Hepatocyte (in vitro differentiated cells): Measurements from ENCODE around the gene ZC3H10. TPM values are rescaled to one million over a fixed set of nuclear protein-coding genes. Genes with fewer than 3 reads are reported as not detected.

Source experiments
- DNase-seq: peaks from one replicate; pipeline ENCODE4 v3.0.0-alpha.2; 2016; ENCODE audit warnings: low spot score
- H2AFZ ChIP-seq: fragments of 200-600 bp; sonication (generic); 2 replicates; pipeline ENCODE4 v1.6.0; 2016; ENCODE audit warnings: antibody characterized with exemption, mild to moderate bottlenecking
- H3K27ac ChIP-seq: fragments of 200-600 bp; sonication (generic); 2 replicates; pipeline ENCODE4 v1.5.1; 2016; ENCODE audit warnings: mild to moderate bottlenecking
- H3K27me3 ChIP-seq: fragments of 200-600 bp; sonication (generic); 2 replicates; pipeline ENCODE4 v1.6.1; 2016
- H3K36me3 ChIP-seq: fragments of 200-600 bp; sonication (generic); replicated peaks from 2 replicates; pipeline ENCODE4 v1.5.1; 2016; ENCODE audit warnings: low read depth; ENCODE audit not compliant: insufficient read depth
- H3K4me1 ChIP-seq: fragments of 200-600 bp; sonication (generic); 2 replicates; pipeline ENCODE4 v1.5.1; 2016; ENCODE audit warnings: mild to moderate bottlenecking, moderate library complexity; ENCODE audit not compliant: insufficient read depth
- H3K4me2 ChIP-seq: fragments of 200-600 bp; sonication (generic); 2 replicates; pipeline ENCODE4 v1.6.0; 2016
- H3K4me3 ChIP-seq: fragments of 200-600 bp; sonication (generic); 2 replicates; pipeline ENCODE4 v1.5.1; 2016; ENCODE audit warnings: mild to moderate bottlenecking
- H3K79me2 ChIP-seq: fragments of 200-600 bp; sonication (generic); 2 replicates; pipeline ENCODE4 v1.6.0; 2017; ENCODE audit warnings: mild to moderate bottlenecking
- H3K9me2 ChIP-seq: fragments of 200-600 bp; sonication (generic); replicated peaks from 2 replicates; pipeline ENCODE4 v1.6.0; 2017; ENCODE audit warnings: mild to moderate bottlenecking; ENCODE audit not compliant: insufficient read depth
- H3K9me3 ChIP-seq: fragments of 200-600 bp; sonication (generic); 2 replicates; pipeline ENCODE4 v1.5.1; 2016; ENCODE audit warnings: low read depth, mild to moderate bottlenecking
- H4K20me1 ChIP-seq: fragments of 200-600 bp; sonication (generic); 2 replicates; pipeline ENCODE4 v1.6.0; 2016; ENCODE audit warnings: mild to moderate bottlenecking; ENCODE audit not compliant: insufficient read depth, poor library complexity, severe bottlenecking
- CTCF ChIP-seq: fragments of 200-600 bp; sonication (generic); IDR thresholded peaks from 2 replicates; pipeline ENCODE4 v1.5.1; 2016; ENCODE audit warnings: antibody characterized with exemption, mild to moderate bottlenecking; ENCODE audit not compliant: poor library complexity
- EZH2 ChIP-seq: fragments of 200-600 bp; sonication (generic); IDR thresholded peaks from 2 replicates; pipeline ENCODE4 v1.6.1; 2016; ENCODE audit warnings: antibody characterized with exemption, mild to moderate bottlenecking, borderline replicate concordance
- EZH2phosphoT487 ChIP-seq: fragments of 200-600 bp; sonication (generic); IDR thresholded peaks from one replicate; pipeline ENCODE4 v1.6.1; 2018; ENCODE audit warnings: antibody characterized with exemption, mild to moderate bottlenecking, low read depth, moderate library complexity; ENCODE audit not compliant: unreplicated experiment, severe bottlenecking
- WGBS: methylation state at CpG from one replicate; pipeline ENCODE4 v1.1.6; 2016; ENCODE audit warnings: low lambda C conversion rate; ENCODE audit errors: missing lambda C conversion rate; 5-methylcytosine and 5-hydroxymethylcytosine counted together
- polyA plus RNA-seq: library from polyadenylated mRNA; unstranded; fragments of >200 nt; fragmentation: Nextera tagmentation; extraction: Ambion mirVana; gene quantifications from 2 replicates; pipeline ENCODE4 v1.2.1, GENCODE V29; 2016
- total RNA-seq: library from RNA; depleted of rRNA; stranded (reverse); fragments of >200 nt; gene quantifications from 2 replicates; pipeline ENCODE4 v1.2.3, GENCODE V29; 2014

The ZC3H10 gene
- total and polyA plus RNA-seq, 2 experiments from 2014 or later, result 5.7 to 9.0 TPM

GRCh38 chr12:56134897-56135296 lies 16.8 kb downstream of the ZC3H10 start:
- H3K4me3 ChIP-seq, result no peak overlapping the region
- no peaks in the 10 kb centered on the region for H3K4me1 ChIP-seq
- DNase-seq, result no peak
- no peak overlapping the region for H3K4me2 ChIP-seq
- no peaks in the 10 kb centered on the region for H3K9me3 ChIP-seq
- no peak overlapping the region for H2AFZ ChIP-seq
- TF ChIP-seq CTCF (no peak), EZH2phosphoT487 (no peak), EZH2 (no peak)
- no peaks in the 10 kb centered on the region for H3K36me3 ChIP-seq
- H3K9me2 ChIP-seq, result no peaks in the 10 kb centered on the region
- 97% methylated on average over 6 of the region's 6 CpGs for WGBS
- peaks cover 4% of the 10 kb centered on the region for H3K79me2 ChIP-seq
- H3K27me3 ChIP-seq, result no peaks in the 10 kb centered on the region
- H3K27ac ChIP-seq, result no peak overlapping the region
- H4K20me1 ChIP-seq, result no peaks in the 10 kb centered on the region

GRCh38 chr12:56137853-56138571 lies 19.9 kb downstream of the ZC3H10 start:
- 94% methylated on average over 14 of the region's 14 CpGs for WGBS
- H3K4me3 ChIP-seq, result no peak overlapping the region
- no peak overlapping the region for H3K4me2 ChIP-seq

GRCh38 chr12:56141946-56142784 lies 24.1 kb downstream of the ZC3H10 start:
- Histone ChIP-seq H3K4me3 (no peak overlapping the region), H3K27ac (no peak overlapping the region), H2AFZ (no peak overlapping the region), H3K4me2 (no peak overlapping the region), H3K79me2 (no peaks in the 10 kb centered on the region), H3K27me3 (no peaks in the 10 kb centered on the region), H3K36me3 (no peaks in the 10 kb centered on the region), H3K4me1 (peaks cover 13% of the 10 kb centered on the region), H3K9me2 (no peaks in the 10 kb centered on the region), H4K20me1 (no peaks in the 10 kb centered on the region), H3K9me3 (no peaks in the 10 kb centered on the region)
- WGBS, result 96% methylated on average over 19 of the region's 19 CpGs
- DNase-seq, result no peak
- TF ChIP-seq CTCF, result no peak
- TF ChIP-seq EZH2phosphoT487, result no peak
- no peak for TF ChIP-seq EZH2

More at GRCh38 chr12:56137853-56138571, 19.9 kb downstream of the ZC3H10 start:
- TF ChIP-seq EZH2, result no peak
- TF ChIP-seq CTCF, result no peak
- no peak for TF ChIP-seq EZH2phosphoT487
- Histone ChIP-seq H2AFZ (no peak overlapping the region), H3K27ac (no peak overlapping the region), H3K79me2 (no peaks in the 10 kb centered on the region), H4K20me1 (no peaks in the 10 kb centered on the region), H3K4me1 (no peaks in the 10 kb centered on the region), H3K27me3 (no peaks in the 10 kb centered on the region), H3K9me3 (no peaks in the 10 kb centered on the region), H3K36me3 (no peaks in the 10 kb centered on the region), H3K9me2 (no peaks in the 10 kb centered on the region)
- no peak for DNase-seq
